Spleen (tissue), 7 donors: ENCODE measurements around the gene NUP62CL.

Experiments used
- POLR2A ChIP-seq, 3 donors: fragments of 450-650 bp; IDR thresholded peaks; one replicate each; pipeline ENCODE4 v1.5.1; 2017; ENCODE audit warnings: antibody characterized with exemption in 3 of 3, mild to moderate bottlenecking in 1 of 3
- POLR2AphosphoS5 ChIP-seq, 3 donors: sonication (generic); formaldehyde crosslinking; IDR thresholded peaks; one replicate each; pipeline ENCODE4 v1.5.1; 2017; ENCODE audit warnings: antibody characterized with exemption in 3 of 3
- TF ChIP-seq, protein P1 (sequence below), 11 experiments: fragments of 200-600 bp in 7 of 11; fragments of 450-650 bp in 4 of 11; sonication (generic) in 4 of 11; IDR thresholded peaks in 8 of 11; conservative IDR thresholded peaks in 3 of 11; 1 replicate in 7 of 11; 2 replicates in 4 of 11; pipeline versions ENCODE4 v1.4.0 to v1.8.0; 2016 to 2021; ENCODE audit warnings: antibody characterized with exemption in 11 of 11, inconsistent platforms in 4 of 11, mild to moderate bottlenecking in 1 of 11
- donor health status: DM: no; HTN: no; CAD: no; lungs with moderate emphysema.
- donor health status: DM: no; HTN: no; CAD: no.
- donor health status: DM: no; HTN: no; CAD: no.

DNA sequence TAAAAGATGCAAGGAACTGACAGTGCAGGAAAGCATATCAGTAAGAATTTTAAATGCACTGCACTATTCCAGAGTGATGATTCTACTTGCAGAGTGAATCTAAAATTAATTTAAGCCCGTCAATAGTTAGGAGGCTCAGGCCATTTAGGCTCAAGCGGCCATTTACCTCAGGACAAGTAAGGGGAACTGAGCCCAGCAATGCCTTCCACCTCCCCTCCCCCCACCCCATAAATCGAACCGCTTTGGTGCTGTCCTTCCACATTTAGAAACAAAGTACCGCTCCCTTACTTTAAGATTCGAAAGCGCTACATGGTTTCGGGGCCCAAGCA is 88.3 kb downstream of the NUP62CL start:
- TF ChIP-seq, protein P1, sequence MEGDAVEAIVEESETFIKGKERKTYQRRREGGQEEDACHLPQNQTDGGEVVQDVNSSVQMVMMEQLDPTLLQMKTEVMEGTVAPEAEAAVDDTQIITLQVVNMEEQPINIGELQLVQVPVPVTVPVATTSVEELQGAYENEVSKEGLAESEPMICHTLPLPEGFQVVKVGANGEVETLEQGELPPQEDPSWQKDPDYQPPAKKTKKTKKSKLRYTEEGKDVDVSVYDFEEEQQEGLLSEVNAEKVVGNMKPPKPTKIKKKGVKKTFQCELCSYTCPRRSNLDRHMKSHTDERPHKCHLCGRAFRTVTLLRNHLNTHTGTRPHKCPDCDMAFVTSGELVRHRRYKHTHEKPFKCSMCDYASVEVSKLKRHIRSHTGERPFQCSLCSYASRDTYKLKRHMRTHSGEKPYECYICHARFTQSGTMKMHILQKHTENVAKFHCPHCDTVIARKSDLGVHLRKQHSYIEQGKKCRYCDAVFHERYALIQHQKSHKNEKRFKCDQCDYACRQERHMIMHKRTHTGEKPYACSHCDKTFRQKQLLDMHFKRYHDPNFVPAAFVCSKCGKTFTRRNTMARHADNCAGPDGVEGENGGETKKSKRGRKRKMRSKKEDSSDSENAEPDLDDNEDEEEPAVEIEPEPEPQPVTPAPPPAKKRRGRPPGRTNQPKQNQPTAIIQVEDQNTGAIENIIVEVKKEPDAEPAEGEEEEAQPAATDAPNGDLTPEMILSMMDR (IDR thresholded peaks at IDR 0.05 in 8 of 11, conservative IDR thresholded peaks at IDR 0.05 in 3 of 11) = no peak
- TF ChIP-seq POLR2A (IDR thresholded peaks at IDR 0.05) (no peak), POLR2AphosphoS5 (IDR thresholded peaks at IDR 0.05) (no peak)
